Mucosa of rectum (tissue), 2 donors: ENCODE data around the gene RAB27B.
"Not testable (repeated sequence)": the region's sequence is repeated elsewhere in the genome, so short reads cannot be mapped to it uniquely, and the experiment has no call there.

ENCODE experiments used
- H3K27ac ChIP-seq, 2 donors: one replicate each; pipeline ENCODE4 v1.7.0; 2013; ENCODE audit warnings: inconsistent platforms in 2 of 2, low read depth in 2 of 2, low read length in 2 of 2
- H3K27me3 ChIP-seq, 2 donors: one replicate each; pipeline ENCODE4 v1.7.0; 2013; ENCODE audit warnings: low read length in 2 of 2; ENCODE audit not compliant: control insufficient read depth in 2 of 2, insufficient read depth in 2 of 2
- H3K36me3 ChIP-seq, 2 donors: one replicate each; pipeline ENCODE4 v1.7.0; 2013; ENCODE audit warnings: low read length in 2 of 2; ENCODE audit not compliant: control insufficient read depth in 2 of 2, insufficient read depth in 2 of 2
- H3K4me1 ChIP-seq, 2 donors: one replicate each; pipeline ENCODE4 v1.7.0; 2013; ENCODE audit warnings: low read length in 2 of 2, mild to moderate bottlenecking in 1 of 2; ENCODE audit not compliant: control insufficient read depth in 2 of 2, insufficient read depth in 2 of 2
- H3K4me3 ChIP-seq, 2 donors: one replicate each; pipeline ENCODE4 v1.7.0; 2013; ENCODE audit warnings: low read length in 2 of 2
- H3K9ac ChIP-seq, 2 donors: one replicate each; pipeline ENCODE4 v1.7.0; 2013; ENCODE audit warnings: low read length in 2 of 2, low read depth in 1 of 2, mild to moderate bottlenecking in 1 of 2
- H3K9me3 ChIP-seq, 2 donors: one replicate each; pipeline ENCODE4 v1.7.0; 2013; ENCODE audit warnings: low read length in 2 of 2; ENCODE audit not compliant: control insufficient read depth in 2 of 2
- donor health status: healthy.
- donor health status: Normal muscosa, but diverticular disease.

RAB27B gene

DNA sequence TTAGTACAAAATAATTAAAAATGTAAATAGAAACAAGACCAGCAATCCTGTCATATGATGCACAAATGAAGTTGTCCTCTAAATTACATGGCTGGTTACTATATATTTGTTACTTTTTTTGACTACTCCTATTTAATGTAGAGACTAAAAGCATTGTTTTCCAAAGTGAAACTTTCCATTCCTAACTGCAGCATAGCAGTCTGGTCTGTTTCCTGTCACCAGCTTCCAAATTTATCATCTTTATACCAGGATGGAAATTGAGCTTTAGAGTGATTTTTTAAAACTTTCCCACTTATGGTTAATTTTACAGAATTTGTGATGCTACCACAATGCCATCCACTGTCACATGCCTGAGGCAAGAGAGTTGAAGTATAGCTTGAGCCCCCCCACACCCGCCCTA lies 33.5 kb upstream of the RAB27B start:
- Histone ChIP-seq H3K4me1 (no peaks in the 10 kb centered on the region), H3K9me3 (no peaks in the 10 kb centered on the region), H3K27me3 (no peaks in the 10 kb centered on the region), H3K36me3 (no peaks in the 10 kb centered on the region), H3K9ac (no peak overlapping the region), H3K4me3 (no peak overlapping the region), H3K27ac (no peak overlapping the region)

DNA sequence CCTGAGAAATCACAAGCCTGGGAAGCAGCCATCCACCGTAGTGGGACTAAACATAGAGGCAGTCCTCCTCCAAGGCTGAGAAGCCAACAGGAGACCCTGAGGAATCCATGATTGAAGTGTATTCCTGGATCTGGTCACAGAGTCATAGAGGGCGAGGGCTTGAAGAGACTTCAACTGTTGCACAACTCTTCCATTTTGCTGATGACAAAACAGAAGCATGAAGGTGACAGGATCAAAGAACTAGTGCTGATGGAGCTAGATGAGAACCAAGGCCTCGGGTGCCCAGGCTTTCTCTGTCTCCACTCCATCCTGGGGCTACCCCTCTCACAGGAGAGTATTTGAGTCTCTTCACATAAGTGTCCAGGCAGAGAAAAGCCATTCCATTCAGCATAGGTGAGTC lies 30.1 kb upstream of the RAB27B start:
- Histone ChIP-seq H3K27ac (no peak overlapping the region), H3K4me1 (no peaks in the 10 kb centered on the region), H3K4me3 (no peak overlapping the region), H3K36me3 (no peaks in the 10 kb centered on the region), H3K27me3 (no peaks in the 10 kb centered on the region), H3K9me3 (no peaks in the 10 kb centered on the region), H3K9ac (no peak overlapping the region)

DNA sequence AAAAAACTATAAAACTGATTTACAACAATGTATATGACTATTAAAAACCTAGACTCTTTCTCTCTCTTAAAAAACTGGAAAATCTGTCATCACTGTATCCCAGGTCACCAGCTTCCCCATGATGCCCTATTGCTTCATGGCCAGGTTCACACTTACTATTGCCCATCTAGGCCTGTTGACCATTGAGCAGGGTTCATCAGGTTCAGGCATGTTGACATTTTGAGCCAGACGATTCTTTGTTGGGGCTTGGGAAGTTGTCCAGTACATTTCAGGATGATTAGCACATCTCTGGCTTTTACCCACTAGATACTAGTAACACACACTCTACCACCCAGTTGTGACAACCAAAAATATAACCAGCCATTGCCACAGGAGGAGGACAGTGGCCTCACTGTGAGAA lies 26.9 kb upstream of the RAB27B start:
- no peaks in the 10 kb centered on the region for H3K9me3 ChIP-seq
- H3K4me1 ChIP-seq, result no peaks in the 10 kb centered on the region
- no peak overlapping the region for H3K27ac ChIP-seq
- no peak overlapping the region for H3K4me3 ChIP-seq
- H3K9ac ChIP-seq, result no peak overlapping the region
- H3K36me3 ChIP-seq, result no peaks in the 10 kb centered on the region
- no peaks in the 10 kb centered on the region for H3K27me3 ChIP-seq

DNA sequence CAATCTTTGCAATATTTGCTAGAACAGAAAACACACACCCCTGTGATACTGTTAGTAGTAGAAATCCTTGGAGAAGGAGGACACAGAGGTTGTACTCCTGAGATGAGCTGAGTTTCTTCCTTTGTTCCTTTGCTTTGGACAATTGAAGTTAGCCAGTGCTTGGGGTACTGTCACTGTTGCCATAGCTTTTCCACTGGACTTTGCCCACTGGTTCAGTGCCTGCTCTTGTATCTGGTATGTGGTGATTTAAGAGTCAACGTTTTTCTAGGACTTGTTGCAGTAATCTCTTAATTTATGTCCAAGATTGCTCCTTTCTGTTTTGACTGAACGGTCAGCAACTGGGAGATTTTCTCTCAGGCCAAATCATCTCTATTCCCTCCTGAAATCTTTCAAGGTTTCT lies 26.1 kb upstream of the RAB27B start:
- Histone ChIP-seq H3K27me3 (no peaks in the 10 kb centered on the region), H3K9me3 (no peaks in the 10 kb centered on the region), H3K4me1 (no peaks in the 10 kb centered on the region), H3K36me3 (no peaks in the 10 kb centered on the region), H3K4me3 (no peak overlapping the region), H3K27ac (no peak overlapping the region), H3K9ac (no peak overlapping the region)

DNA sequence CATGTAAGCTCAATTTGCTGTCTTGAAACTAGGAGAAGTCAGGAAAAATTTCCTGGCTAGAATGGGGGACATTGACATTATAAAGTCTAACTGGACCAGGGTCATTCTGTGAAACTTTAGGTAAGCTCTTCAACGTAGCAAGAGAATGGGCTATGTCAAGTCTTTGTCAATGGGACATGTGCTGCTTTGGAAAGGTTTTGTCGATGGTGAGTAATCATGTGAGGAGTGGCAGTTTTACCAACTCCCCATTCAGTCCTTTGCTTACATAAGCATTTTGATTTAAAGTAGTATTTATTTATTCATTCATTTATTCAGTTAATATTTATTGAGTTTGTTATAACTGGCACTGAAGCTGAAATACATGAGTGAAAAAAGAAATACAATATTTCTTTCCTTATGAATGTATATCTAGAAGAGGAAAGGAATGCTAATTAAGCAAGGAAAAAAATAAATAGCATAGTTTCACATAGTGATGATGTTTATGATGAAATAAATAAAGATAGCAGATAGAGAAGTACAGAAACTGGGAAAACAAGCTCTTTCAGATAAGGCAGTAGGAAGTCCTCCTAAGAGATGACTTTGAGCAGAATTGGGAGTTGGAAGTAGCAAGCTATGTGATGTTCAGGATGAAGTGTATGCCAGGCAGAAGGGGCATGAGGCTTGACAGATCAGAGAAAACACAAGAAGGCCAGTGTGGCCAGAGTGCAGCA lies 25.4 kb upstream of the RAB27B start:
- Histone ChIP-seq H3K4me1 (no peaks in the 10 kb centered on the region), H3K27me3 (no peaks in the 10 kb centered on the region), H3K4me3 (no peak overlapping the region), H3K27ac (no peak overlapping the region), H3K36me3 (no peaks in the 10 kb centered on the region), H3K9ac (no peak overlapping the region), H3K9me3 (no peaks in the 10 kb centered on the region)

DNA sequence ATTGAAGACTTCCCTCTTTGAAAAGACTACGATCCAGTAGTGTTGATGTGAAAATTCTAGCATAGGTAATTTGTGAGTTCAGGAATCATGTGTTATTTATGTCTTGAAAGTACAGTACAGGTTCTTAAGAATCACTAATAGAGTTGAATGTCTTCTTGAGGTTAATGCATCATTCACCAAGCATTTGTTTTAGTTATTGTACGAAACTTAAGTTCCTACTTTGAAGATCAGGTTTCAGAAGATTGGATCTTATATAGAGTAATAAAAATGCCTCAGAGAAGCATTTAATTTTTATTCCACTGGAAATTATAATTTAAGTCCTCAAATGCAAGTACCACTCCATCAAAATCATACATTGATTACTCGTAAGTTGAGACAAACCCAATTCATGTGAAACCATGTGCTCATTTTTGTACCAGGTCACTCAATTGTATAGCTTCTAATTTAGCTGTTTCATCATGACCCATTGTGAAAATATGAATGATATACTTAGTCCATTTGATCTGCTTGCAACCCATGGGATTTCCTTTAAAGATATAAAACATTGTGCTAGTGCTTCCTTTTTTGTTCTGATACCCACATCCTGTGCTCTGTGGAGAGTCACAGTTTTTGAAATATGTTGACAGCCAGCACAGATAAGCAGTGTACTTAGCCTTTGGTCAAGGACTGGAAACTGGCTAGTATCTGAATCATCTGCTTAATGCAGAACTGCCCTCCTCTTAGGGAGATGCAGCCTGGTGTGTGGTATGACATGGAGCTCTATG lies 22.5 kb upstream of the RAB27B start:
- no peaks in the 10 kb centered on the region for H3K36me3 ChIP-seq
- H3K4me3 ChIP-seq, result no peak overlapping the region
- no peaks in the 10 kb centered on the region for H3K4me1 ChIP-seq
- H3K27ac ChIP-seq, result no peak overlapping the region
- H3K27me3 ChIP-seq, result no peaks in the 10 kb centered on the region
- no peak overlapping the region for H3K9ac ChIP-seq
- H3K9me3 ChIP-seq, result no peaks in the 10 kb centered on the region

DNA sequence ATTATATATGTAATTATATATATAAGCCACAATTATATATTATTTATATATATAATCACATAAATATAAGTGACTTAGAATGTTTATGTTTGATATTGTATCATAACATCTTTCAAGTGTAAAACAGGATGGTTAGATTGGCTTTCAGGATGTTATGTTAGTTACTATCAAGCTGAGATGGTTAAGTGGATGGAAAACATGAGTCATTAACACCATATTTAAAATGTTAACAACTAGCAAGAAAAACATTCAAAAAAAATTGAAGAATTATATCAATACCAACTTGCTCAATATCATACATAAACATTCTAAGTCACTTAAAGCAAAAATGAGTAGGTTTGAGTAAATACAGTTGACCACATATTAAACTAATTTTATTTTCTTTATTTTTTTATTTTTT lies 21.8 kb upstream of the RAB27B start:
- H3K9ac ChIP-seq, result no peak overlapping the region
- no peaks in the 10 kb centered on the region for H3K36me3 ChIP-seq
- no peaks in the 10 kb centered on the region for H3K4me1 ChIP-seq
- no peaks in the 10 kb centered on the region for H3K9me3 ChIP-seq
- H3K4me3 ChIP-seq, result no peak overlapping the region
- no peaks in the 10 kb centered on the region for H3K27me3 ChIP-seq
- H3K27ac ChIP-seq, result no peak overlapping the region

DNA sequence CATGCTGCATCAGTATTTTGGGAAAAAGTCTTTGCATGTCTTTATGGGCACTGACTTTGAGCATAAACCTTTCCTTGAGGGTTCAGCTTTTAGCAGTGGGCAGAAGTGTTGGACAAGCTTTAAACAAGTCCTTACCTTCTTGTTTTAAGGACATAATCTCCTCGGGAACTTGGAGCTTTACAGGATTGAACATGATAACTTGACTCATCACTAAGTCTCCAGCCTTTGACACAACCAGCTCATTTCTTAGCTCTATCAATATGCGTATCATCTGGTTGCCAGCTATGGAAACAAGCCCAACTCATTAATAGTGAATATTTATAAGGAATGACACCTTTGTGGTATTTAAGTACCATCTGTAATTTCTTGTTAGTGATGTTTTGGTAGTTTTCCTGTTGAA lies 21.0 kb upstream of the RAB27B start:
- Histone ChIP-seq H3K4me3 (no peak overlapping the region), H3K27me3 (no peaks in the 10 kb centered on the region), H3K9ac (no peak overlapping the region), H3K36me3 (no peaks in the 10 kb centered on the region), H3K9me3 (no peaks in the 10 kb centered on the region), H3K4me1 (no peaks in the 10 kb centered on the region), H3K27ac (no peak overlapping the region)

DNA sequence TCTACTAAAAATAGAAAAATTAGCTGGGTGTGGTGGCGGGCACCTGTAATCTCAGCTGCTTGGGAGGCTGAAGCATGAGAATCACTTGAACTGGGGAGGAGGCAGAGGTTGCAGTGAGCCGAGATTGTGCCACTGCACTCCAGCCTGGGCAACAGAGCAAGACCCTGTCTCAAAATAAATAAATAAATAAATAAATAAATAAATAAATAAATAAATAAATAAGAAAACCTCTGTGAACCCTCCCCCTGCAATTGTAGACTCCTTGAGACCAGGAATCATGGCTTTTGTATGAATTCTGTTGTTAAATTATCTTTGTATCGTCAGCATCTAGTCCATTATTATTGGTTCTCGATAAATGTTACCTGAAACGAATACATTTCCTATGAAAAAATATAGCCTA lies 17.6 kb upstream of the RAB27B start:
- H3K9me3 ChIP-seq, H3K9ac ChIP-seq, H3K27me3 ChIP-seq, H3K36me3 ChIP-seq, H3K4me3 ChIP-seq, H3K27ac ChIP-seq, H3K4me1 ChIP-seq: not testable (repeated sequence)

DNA sequence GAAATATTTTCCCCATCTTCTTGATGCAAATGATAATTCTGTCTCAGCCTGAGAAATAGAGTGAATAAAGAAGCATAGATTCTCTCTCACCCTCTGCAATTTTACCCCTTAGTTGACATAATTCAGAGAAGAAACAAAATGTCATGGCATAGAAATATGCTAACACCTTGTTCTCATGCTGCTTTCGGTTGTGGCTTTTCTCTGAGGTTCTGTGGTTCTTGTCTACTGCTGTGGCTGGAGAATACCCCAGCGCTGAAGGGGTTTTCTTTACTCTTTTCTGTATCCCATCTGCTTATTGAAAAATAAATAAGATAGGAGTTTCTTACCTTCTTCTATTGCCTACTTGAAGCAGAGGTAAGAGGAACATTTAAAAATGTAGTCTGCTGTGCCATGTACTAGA lies 15.4 kb upstream of the RAB27B start:
- H3K27me3 ChIP-seq, result no peaks in the 10 kb centered on the region

More for the DNA sequence above, 15.4 kb upstream of the RAB27B start:
- no peaks in the 10 kb centered on the region for H3K4me1 ChIP-seq
- no peak overlapping the region for H3K9ac ChIP-seq
- no peak overlapping the region for H3K4me3 ChIP-seq
- no peaks in the 10 kb centered on the region for H3K36me3 ChIP-seq
- no peaks in the 10 kb centered on the region for H3K9me3 ChIP-seq
- H3K27ac ChIP-seq, result no peak overlapping the region
